Measurements from ENCODE around the gene PPP2R2C.

DNA sequence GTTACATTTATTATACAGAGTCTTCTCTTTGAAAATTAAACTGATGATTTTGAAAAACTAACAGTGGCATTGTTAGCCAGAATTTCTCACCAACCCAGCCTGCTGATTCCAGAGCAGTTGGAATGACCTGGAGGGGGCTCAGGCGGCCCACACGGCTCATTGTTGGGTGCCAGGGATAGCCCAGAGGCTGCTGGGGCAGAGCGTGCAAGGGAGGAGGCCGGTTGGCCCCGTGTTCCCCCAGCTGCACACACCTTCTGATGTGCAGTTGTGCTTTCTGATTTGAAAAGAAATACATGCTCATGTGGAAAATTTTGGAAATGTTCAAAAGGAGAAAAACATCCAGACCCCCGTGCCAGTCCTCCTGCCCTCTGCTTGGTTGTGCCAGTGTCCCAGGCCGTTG, 182.2 kb downstream of the PPP2R2C start:
- TF ChIP-seq CTCF (IDR thresholded peaks at IDR 0.05) (no peak), POLR2A (IDR thresholded peaks at IDR 0.05) (no peak)

All from right lobe of liver (tissue), 4 donors.